Left lobe of liver (tissue), 2 donors: Measurements from ENCODE around the gene IPO5. TPM values are rescaled to one million over a fixed set of nuclear protein-coding genes. Genes with fewer than 3 reads are reported as not detected.
"Not testable (repeated sequence)": the region's sequence is repeated elsewhere in the genome, so short reads cannot be mapped to it uniquely, and the experiment has no call there.

Source experiments
- ATAC-seq: fragments of 200-7000 bp; cut with Tn5 transposase; one replicate; pipeline ENCODE4 v1.9.1; 2020; ENCODE audit warnings: mild to moderate bottlenecking, moderate library complexity
- DNase-seq: peaks from one replicate; pipeline ENCODE4 v3.0.0-alpha.2; 2020; ENCODE audit warnings: low spot score
- total RNA-seq: library from RNA; stranded (reverse); gene quantifications from one replicate; pipeline ENCODE4 v1.2.1, GENCODE V29; 2021
- donor health status: DM: no; HTN: no; CAD: no; lungs with moderate emphysema.
- donor health status: DM: no; HTN: yes; CAD: no.

The IPO5 gene
- total RNA-seq, 1 donor from 2014 or later = 44.8 TPM

- DNase-seq (no peak), ATAC-seq (no peak)
Measured at GRCh38 chr13:97948041-97948440, 5.4 kb upstream of the IPO5 start.

DNA sequence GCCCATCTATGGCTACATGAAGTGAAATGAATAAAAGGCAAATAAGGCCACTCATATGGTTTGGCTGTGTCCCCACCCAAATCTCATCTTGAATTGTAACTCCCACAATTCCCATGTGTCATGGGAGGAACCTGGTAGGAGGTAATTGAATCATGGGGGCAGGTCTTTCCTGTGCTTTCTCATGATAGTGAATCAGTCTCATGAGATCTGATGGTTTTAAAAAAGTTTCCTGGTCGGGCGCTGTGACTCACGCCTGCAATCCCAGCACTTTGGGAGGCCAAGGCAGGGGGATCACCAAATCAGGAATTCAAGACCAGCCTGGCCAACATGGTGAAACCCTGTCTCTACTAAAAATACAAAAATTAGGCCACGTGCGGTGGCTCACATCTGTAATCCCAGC lies 4.2 kb upstream of the IPO5 start:
- not testable (repeated sequence) for DNase-seq, ATAC-seq

DNA sequence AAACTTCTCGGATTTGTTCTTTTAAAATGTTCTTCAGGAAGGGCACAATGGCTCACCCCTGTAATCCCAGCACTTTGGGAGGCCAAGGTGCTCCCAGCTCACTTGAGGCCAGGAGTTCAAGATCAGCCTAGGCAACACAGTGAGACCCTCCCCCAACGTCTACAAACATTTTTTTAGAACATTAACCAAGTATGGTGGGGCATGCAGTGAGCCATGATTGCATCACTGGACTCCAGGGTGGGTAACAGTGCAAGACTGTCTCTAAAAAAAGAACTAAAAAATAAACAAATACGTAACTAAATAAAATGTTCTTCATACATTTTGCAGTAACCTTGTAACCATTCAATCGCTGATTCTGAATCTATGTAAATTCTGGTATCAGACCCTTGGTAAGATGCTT lies 2.1 kb upstream of the IPO5 start:
- DNase-seq = no peak
- ATAC-seq = no peak

DNA sequence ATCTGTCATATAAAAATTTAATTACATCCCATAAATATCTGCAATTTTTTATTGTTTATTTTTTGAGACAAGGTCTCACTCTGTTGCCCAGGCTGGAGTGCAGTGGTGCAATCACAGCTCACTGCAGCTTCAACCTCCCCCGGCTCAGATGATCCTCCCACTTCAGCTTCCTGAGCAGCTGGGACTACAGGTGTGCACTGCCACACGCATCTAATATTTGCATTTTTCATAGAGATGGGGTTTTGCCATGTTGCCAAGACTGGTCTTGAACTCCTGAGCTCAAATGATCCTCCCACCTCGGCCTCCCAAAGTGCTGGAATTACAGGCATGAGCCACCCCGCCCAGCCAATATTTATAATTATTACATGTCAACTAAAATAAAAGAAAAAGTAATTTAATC lies 644 bp upstream of the IPO5 start:
- ATAC-seq, DNase-seq: not testable (repeated sequence)

GRCh38 chr13:97961340-97961739 lies 7.9 kb downstream of the IPO5 start:
- ATAC-seq = no peak
- DNase-seq = no peak

- ATAC-seq = no peak
- no peak for DNase-seq
Measured at GRCh38 chr13:97962887-97963286, 9.4 kb downstream of the IPO5 start.

- DNase-seq (no peak), ATAC-seq (no peak)
Measured at GRCh38 chr13:97967226-97967625, 13.8 kb downstream of the IPO5 start.

- no peak for ATAC-seq
- no peak for DNase-seq
Measured at GRCh38 chr13:97967948-97968347, 14.5 kb downstream of the IPO5 start.

DNA sequence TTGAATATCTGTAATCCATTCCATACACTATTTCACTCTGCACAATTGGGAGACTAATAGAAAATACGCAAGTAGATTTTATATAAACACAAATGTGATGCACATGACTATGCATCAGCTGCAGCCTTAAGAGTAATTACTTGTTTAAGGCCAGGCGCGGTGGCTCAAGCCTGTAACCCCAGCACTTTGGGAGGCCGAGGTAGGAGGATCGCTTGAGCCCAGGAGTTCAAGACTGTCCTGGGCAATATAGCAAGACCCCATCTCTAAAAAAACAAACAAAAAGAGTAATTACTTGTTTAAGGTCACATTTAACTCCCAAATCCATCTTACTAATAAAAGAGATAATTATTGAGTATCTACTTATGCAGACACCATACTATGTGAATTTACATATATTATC lies 18.0 kb downstream of the IPO5 start:
- DNase-seq (no peak), ATAC-seq (no peak)

DNA sequence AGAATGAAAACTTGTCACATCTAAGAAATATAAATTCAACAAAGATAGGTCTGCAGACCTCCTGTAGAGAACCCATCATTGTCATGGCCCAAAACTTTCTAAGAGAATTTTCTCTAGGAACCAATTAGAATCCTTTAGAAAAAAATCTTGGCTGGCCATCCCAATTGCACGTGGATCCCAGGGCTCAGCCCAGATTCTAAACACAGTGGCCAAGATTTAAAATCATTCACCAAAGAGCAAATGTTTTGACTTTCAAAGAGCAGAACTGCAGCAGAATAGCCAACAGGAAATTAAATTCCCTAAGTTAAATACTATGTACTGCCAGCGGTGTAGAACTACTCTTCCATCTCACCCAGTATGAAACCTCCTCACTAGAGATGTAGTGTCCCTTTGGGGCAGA lies 21.3 kb downstream of the IPO5 start:
- DNase-seq = peak; percentile 58
- ATAC-seq = peak; percentile 10

- peak; percentile 7 for ATAC-seq
- no peak for DNase-seq
Measured at GRCh38 chr13:97975280-97975847, 21.9 kb downstream of the IPO5 start.

DNA sequence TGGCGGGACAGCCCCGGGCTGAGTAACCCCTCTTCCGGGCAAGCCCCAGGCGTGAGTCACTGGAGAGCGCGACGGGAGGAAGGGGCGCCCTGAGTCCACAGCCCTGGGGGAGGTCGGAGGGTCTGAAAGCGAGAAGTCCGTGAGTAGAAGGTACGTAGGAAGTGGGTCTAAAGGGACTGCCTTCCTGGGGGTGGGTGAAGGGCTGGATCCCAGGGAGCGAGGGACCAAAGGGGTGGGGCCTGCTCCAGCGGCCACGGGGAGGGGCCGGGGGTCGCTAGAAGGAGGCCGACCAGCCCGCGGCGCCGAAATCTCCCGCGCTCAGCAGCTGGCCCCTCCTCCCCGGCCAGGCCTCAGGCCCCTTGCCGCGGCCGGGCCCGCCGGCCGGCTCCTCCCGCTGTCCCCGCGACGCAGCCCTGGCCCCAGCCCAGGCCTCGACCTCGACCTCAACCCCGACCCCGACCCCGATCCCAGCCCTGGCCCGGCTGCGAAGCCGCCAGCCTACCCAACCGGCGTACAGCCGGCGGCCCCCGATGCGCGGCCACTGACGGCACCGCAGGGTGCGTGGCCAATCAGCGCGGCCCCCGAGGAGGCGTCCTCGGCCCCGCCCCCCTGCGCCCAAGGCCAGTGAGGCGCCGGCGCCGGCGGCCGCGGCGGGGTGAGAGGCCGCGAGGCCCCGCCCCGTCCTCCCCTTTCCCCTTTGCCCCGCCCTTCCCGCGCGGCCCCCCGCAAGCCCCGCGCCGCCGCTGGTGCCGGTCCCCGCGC lies 22.6 kb downstream of the IPO5 start:
- ATAC-seq = peak; percentile 86

GRCh38 chr13:97976610-97977521 lies 23.4 kb downstream of the IPO5 start:
- ATAC-seq (peak; percentile 10), DNase-seq (no peak)

More for the DNA sequence above, 22.6 kb downstream of the IPO5 start:
- peak; percentile 98 for DNase-seq

DNA sequence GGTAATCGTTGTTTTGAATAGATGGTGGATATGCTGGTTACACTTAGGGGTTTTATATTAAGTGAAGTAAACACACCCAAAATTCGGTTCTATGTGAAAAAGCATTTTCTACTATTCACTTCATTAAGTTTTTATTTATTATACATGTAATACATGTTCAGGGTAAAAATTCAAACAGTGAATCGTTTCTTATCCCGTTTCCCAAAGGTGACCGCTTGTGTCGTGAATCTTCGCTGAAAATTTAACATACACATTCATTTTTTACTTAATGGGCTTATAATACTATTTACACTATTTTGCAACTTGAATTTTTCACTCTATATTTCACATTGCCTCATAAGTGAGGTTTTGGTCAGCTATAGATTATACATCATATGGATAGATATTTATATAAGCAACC lies 24.5 kb downstream of the IPO5 start:
- DNase-seq = no peak
- ATAC-seq = no peak

DNA sequence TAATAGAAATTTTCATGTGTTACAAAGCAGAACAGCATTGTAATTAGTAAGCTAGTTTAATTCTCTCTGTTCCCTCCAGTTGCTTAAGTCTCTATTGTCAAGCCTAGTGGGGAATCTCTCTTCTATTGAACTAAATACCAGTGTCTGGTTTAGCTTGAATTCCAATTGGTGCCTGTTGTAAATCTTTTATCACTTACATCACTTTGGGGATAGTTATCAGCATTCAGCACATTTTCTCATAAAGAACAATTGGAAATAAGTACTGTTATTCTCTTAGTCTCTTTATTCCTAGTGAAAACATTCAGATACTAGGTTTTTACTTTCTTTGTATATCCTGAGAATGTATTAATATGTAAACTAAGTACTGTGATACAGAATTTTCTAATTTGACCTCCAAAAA lies 25.2 kb downstream of the IPO5 start:
- DNase-seq = no peak
- no peak for ATAC-seq

GRCh38 chr13:97979051-97979450 lies 25.6 kb downstream of the IPO5 start:
- ATAC-seq = no peak
- no peak for DNase-seq

DNA sequence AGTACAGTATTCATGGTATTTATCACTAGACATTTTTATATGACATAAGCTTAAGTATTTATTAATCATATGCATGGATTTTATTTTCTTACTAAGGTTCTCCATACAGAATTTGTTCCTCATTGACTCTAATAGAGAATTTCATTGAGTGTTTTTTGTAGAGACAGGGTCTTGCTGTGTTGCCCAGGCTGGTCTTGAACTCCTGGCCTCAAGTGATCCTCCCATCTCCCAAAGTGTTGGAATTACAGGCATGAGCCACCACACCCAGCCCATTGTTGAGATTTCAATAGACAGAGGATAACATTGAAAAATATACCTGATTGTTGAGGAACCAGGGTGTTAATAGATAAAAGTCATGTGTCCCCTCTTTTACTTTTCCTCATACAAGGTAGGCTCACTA lies 26.1 kb downstream of the IPO5 start:
- DNase-seq (no peak), ATAC-seq (no peak)

DNA sequence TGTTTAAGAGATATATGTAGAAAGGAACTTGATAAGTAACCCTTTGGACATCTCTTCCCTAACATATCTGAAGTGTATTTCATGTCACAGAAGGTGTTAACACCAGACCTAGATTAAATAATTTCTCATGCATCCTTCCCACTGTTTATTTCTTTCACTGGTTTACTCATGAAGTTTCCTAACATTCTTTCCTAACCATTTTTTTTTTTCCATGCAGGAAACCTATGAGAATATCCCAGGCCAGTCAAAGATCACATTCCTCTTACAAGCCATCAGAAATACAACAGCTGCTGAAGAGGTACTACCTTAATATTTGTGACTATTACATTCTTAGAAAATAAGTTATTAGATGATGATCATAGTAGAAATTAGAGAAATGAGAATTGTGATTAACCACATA lies 28.8 kb downstream of the IPO5 start:
- ATAC-seq = no peak
- no peak for DNase-seq

- no peak for ATAC-seq
- no peak for DNase-seq
Measured at GRCh38 chr13:97986835-97987234, 33.4 kb downstream of the IPO5 start.

- DNase-seq (no peak), ATAC-seq (no peak)
Measured at GRCh38 chr13:97999653-98000052, 46.2 kb downstream of the IPO5 start.

GRCh38 chr13:98004107-98004506 lies 50.6 kb downstream of the IPO5 start:
- no peak for ATAC-seq
- DNase-seq = no peak

DNA sequence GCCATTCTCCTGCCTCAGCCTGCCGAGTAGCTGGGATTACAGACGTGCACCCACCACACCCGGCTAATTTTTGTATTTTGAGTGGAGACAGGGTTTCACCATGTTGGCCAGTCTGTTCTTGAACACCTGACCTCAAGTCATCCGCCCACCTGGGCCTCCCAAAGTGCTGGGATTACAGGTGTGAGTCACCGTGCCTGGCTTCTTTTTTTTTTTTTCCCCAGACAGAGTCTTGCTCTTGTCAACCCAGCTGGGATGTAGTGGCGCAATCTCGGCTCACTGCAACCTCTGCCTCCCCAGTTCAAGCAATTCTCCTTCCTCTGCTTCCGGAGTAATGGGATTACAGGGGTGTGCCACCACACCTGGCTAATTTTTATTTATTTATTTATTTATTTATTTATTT lies 51.5 kb downstream of the IPO5 start:
- ATAC-seq, DNase-seq: not testable (repeated sequence)
